Testis (tissue), 3 donors: ENCODE results near the gene BSDC1. TPM values are rescaled to one million over a fixed set of nuclear protein-coding genes. Genes with fewer than 3 reads are reported as not detected.

Experiments used
- DNase-seq: peaks from one replicate; pipeline ENCODE4 v3.0.0-alpha.2; 2019
- H3K27ac ChIP-seq, 2 donors: fragments of 200-600 bp; sonication (generic); one replicate each; pipeline ENCODE4 v1.5.1; 2019
- H3K27me3 ChIP-seq: fragments of 200-600 bp; sonication (generic); one replicate; pipeline ENCODE4 v1.5.1; 2019
- H3K36me3 ChIP-seq: fragments of 200-600 bp; sonication (generic); one replicate; pipeline ENCODE4 v1.5.1; 2017; ENCODE audit warnings: low read depth; ENCODE audit errors: missing control alignments
- H3K4me1 ChIP-seq: fragments of 200-600 bp; sonication (generic); one replicate; pipeline ENCODE4 v1.5.1; 2019
- H3K4me3 ChIP-seq, 2 donors: fragments of 200-600 bp; sonication (generic); one replicate each; pipeline ENCODE4 v1.5.1; 2017 to 2019
- H3K9me3 ChIP-seq: fragments of 200-600 bp; sonication (generic); one replicate; pipeline ENCODE4 v1.5.1; 2017
- CTCF ChIP-seq, 3 experiments: fragments of 450-650 bp in 2 of 3; fragments of 200-600 bp in 1 of 3; sonication (generic) in 1 of 3; IDR thresholded peaks; one replicate each; pipeline ENCODE4 v1.5.1; 2016 to 2019; ENCODE audit warnings: antibody characterized with exemption in 3 of 3, mild to moderate bottlenecking in 2 of 3, moderate library complexity in 1 of 3
- POLR2A ChIP-seq: fragments of 450-650 bp; IDR thresholded peaks from one replicate; pipeline ENCODE4 v1.6.1; 2017; ENCODE audit warnings: antibody characterized with exemption, mild to moderate bottlenecking, moderate library complexity
- WGBS, 2 donors: methylation state at CpG; one replicate each; pipeline ENCODE4 v1.1.5; 2018; 5-methylcytosine and 5-hydroxymethylcytosine counted together
- intact Hi-C: fragments of 100-400 bp; cut with DNase I; formaldehyde crosslinking; loops from one replicate; pipeline ENCODE4 v1.15.1; 2023; ENCODE audit warnings: low total_unique reads
- polyA plus RNA-seq: library from polyadenylated mRNA; stranded (reverse); fragments of 350-450 nt; fragmentation: Illumina TruSeq; extraction: RNeasy Lipid Tissue Mini Kit (QIAGEN cat#74804); gene quantifications from one replicate; pipeline ENCODE4 v1.2.3, GENCODE V29; 2014; ENCODE audit warnings: low read depth, low replicate concordance; ENCODE audit not compliant: insufficient read depth
- total RNA-seq, 2 donors: library from RNA; depleted of rRNA; stranded (reverse); fragments of >200 nt; gene quantifications; one replicate each; pipeline ENCODE4 v1.2.3, GENCODE V29; 2016

The BSDC1 gene
- total and polyA plus RNA-seq, 3 donors from 2014 or later = 130 to 234 (median 160) TPM

GRCh38 chr1:32427264-32427963, 33.2 kb upstream of the BSDC1 start:
- intact Hi-C loops = no loop called here
- TF ChIP-seq POLR2A = no peak
- TF ChIP-seq CTCF (IDR thresholded peaks at IDR 0.05) = no peak
- H3K36me3 ChIP-seq = no peaks in the 10 kb centered on the region
- no peak for DNase-seq
- no peaks in the 10 kb centered on the region for H3K27me3 ChIP-seq
- no peaks in the 10 kb centered on the region for H3K9me3 ChIP-seq
- H3K27ac ChIP-seq = no peak overlapping the region
- WGBS, 2 donors = 51 to 60% methylated on average over 16 to 17 of the region's 17 CpGs
- peaks cover 9% of the 10 kb centered on the region for H3K4me1 ChIP-seq
- H3K4me3 ChIP-seq = peak overlapping the region; percentile 27 to 43

- Histone ChIP-seq H3K36me3 (no peaks in the 10 kb centered on the region), H3K27me3 (no peaks in the 10 kb centered on the region), H3K4me3 (peak overlapping the region; percentile 27 to 43), H3K4me1 (peaks cover 9% of the 10 kb centered on the region), H3K9me3 (no peaks in the 10 kb centered on the region), H3K27ac (no peak overlapping the region)
- DNase-seq = no peak
- TF ChIP-seq POLR2A = no peak
- no peak for TF ChIP-seq CTCF (IDR thresholded peaks at IDR 0.05)
- 6 to 8% methylated on average over 31 to 36 of the region's 36 CpGs for WGBS, 2 donors
- intact Hi-C loops = no loop called here
These were observed 32.4 kb upstream of the BSDC1 start for GRCh38 chr1:32426489-32427255.

- intact Hi-C loops = no loop called here
- WGBS, 2 donors = 94 to 95% methylated on average over 1 of the region's 1 CpG
- DNase-seq = no peak
These were observed 27.5 kb upstream of the BSDC1 start for GRCh38 chr1:32421775-32422174.

GRCh38 chr1:32414186-32414886, 20.1 kb upstream of the BSDC1 start:
- Histone ChIP-seq H3K27me3 (no peaks in the 10 kb centered on the region), H3K4me1 (no peaks in the 10 kb centered on the region), H3K4me3 (no peak overlapping the region), H3K36me3 (no peaks in the 10 kb centered on the region), H3K9me3 (no peaks in the 10 kb centered on the region), H3K27ac (no peak overlapping the region)
- intact Hi-C loops = no loop called here
- 84 to 85% methylated on average over 8 of the region's 8 CpGs for WGBS, 2 donors
- TF ChIP-seq CTCF (IDR thresholded peaks at IDR 0.05) (no peak), POLR2A (no peak)
- no peak for DNase-seq

More at GRCh38 chr1:32421775-32422174, 27.5 kb upstream of the BSDC1 start:
- H3K27ac ChIP-seq = no peak overlapping the region
- no peaks in the 10 kb centered on the region for H3K36me3 ChIP-seq
- no peak overlapping the region for H3K4me3 ChIP-seq
- no peaks in the 10 kb centered on the region for H3K9me3 ChIP-seq
- peaks cover 7% of the 10 kb centered on the region for H3K4me1 ChIP-seq
- H3K27me3 ChIP-seq = no peaks in the 10 kb centered on the region
- TF ChIP-seq CTCF (IDR thresholded peaks at IDR 0.05) = no peak
- no peak for TF ChIP-seq POLR2A
